Liver (tissue), 9 donors: ENCODE results near the gene ADCYAP1. TPM values are rescaled to one million over a fixed set of nuclear protein-coding genes. Genes with fewer than 3 reads are reported as not detected.

Experiments
- DNase-seq: peaks from one replicate; pipeline ENCODE4 v3.0.0-alpha.2; 2017; ENCODE audit warnings: low spot score
- H3K27ac ChIP-seq, 2 donors: one replicate each; pipeline ENCODE4 v1.7.0; 2013; ENCODE audit warnings: inconsistent platforms in 2 of 2, low read length in 2 of 2, control low read depth in 1 of 2, low read depth in 1 of 2, mild to moderate bottlenecking in 1 of 2
- H3K27me3 ChIP-seq, 4 donors: one replicate each; pipeline versions ENCODE4 v1.6.1 to v1.7.0; 2013; ENCODE audit warnings: low read length in 3 of 4, inconsistent platforms in 1 of 4, mild to moderate bottlenecking in 1 of 4, moderate library complexity in 1 of 4; ENCODE audit not compliant: control insufficient read depth in 4 of 4, insufficient read depth in 4 of 4
- H3K36me3 ChIP-seq, 4 donors: one replicate each; pipeline versions ENCODE4 v1.6.1 to v1.7.0; 2013; ENCODE audit warnings: low read length in 3 of 4, mild to moderate bottlenecking in 3 of 4, low read depth in 1 of 4, moderate library complexity in 1 of 4; ENCODE audit not compliant: control insufficient read depth in 4 of 4, insufficient read depth in 3 of 4
- H3K4me1 ChIP-seq, 4 donors: one replicate each; pipeline versions ENCODE4 v1.6.1 to v1.7.0; 2013; ENCODE audit warnings: low read length in 3 of 4, mild to moderate bottlenecking in 3 of 4, moderate library complexity in 1 of 4; ENCODE audit not compliant: control insufficient read depth in 4 of 4, insufficient read depth in 4 of 4
- H3K4me3 ChIP-seq, 3 donors: one replicate each; pipeline versions ENCODE4 v1.6.1 to v1.7.0; 2013; ENCODE audit warnings: low read length in 3 of 3, control low read depth in 1 of 3, low read depth in 1 of 3, mild to moderate bottlenecking in 1 of 3
- H3K9ac ChIP-seq, 2 donors: one replicate each; pipeline ENCODE4 v1.7.0; 2013; ENCODE audit warnings: low read length in 2 of 2, mild to moderate bottlenecking in 2 of 2, moderate library complexity in 2 of 2, control low read depth in 1 of 2, low read depth in 1 of 2
- H3K9me3 ChIP-seq, 4 donors: one replicate each; pipeline versions ENCODE4 v1.6.1 to v1.7.0; 2013; ENCODE audit warnings: low read length in 3 of 4; ENCODE audit not compliant: control insufficient read depth in 4 of 4
- EGR1 ChIP-seq, 2 donors: IDR thresholded peaks; 2 replicates each; pipeline ENCODE4 v1.6.1; 2016 to 2018; ENCODE audit warnings: antibody characterized with exemption in 2 of 2, low read depth in 2 of 2
- FOXA1 ChIP-seq: IDR thresholded peaks from 2 replicates; pipeline ENCODE4 v1.6.1; 2016; ENCODE audit warnings: antibody characterized with exemption
- FOXA2 ChIP-seq: IDR thresholded peaks from 2 replicates; pipeline ENCODE4 v1.6.1; 2016; ENCODE audit warnings: antibody characterized with exemption
- HNF4A ChIP-seq, 2 donors: conservative IDR thresholded peaks; 2 replicates each; pipeline ENCODE4 v1.6.1; 2016; ENCODE audit warnings: antibody characterized with exemption in 2 of 2, mild to moderate bottlenecking in 2 of 2
- HNF4G ChIP-seq: IDR thresholded peaks from 2 replicates; pipeline ENCODE4 v1.6.1; 2016; ENCODE audit warnings: antibody characterized with exemption
- NR2F2 ChIP-seq: IDR thresholded peaks from 2 replicates; pipeline ENCODE4 v1.6.1; 2016; ENCODE audit warnings: antibody characterized with exemption
- RAD21 ChIP-seq, 2 donors: IDR thresholded peaks; 2 replicates each; pipeline ENCODE4 v1.6.1; 2016; ENCODE audit warnings: antibody characterized with exemption in 2 of 2, mild to moderate bottlenecking in 2 of 2
- RXRA ChIP-seq, 2 donors: IDR thresholded peaks; 2 replicates each; pipeline ENCODE4 v1.6.1; 2017 to 2018; ENCODE audit warnings: antibody characterized with exemption in 2 of 2, mild to moderate bottlenecking in 1 of 2
- SP1 ChIP-seq: IDR thresholded peaks from 2 replicates; pipeline ENCODE4 v1.6.1; 2018; ENCODE audit warnings: antibody characterized with exemption, mild to moderate bottlenecking
- TAF1 ChIP-seq: conservative IDR thresholded peaks from 2 replicates; pipeline ENCODE4 v1.6.1; 2016; ENCODE audit warnings: antibody characterized with exemption, mild to moderate bottlenecking
- YY1 ChIP-seq: IDR thresholded peaks from 2 replicates; pipeline ENCODE4 v1.6.1; 2016; ENCODE audit warnings: antibody characterized with exemption, mild to moderate bottlenecking
- WGBS: extraction: QIAGEN DNeasy Blood & Tissue Kit; methylation state at CpG from one replicate; pipeline ENCODE4 v1.1.7; 2013; 5-methylcytosine and 5-hydroxymethylcytosine counted together
- polyA plus RNA-seq, 2 donors: library from polyadenylated mRNA; stranded (reverse) in 1 of 2; unstranded in 1 of 2; fragments of 200-250 nt in 1 of 2; fragments of >200 nt in 1 of 2; fragmentation: Nextera tagmentation in 1 of 2; extraction: Ambion mirVana in 1 of 2; gene quantifications; one replicate each; pipeline versions ENCODE4 v1.2.1 to v1.2.3, GENCODE V29; 2013 to 2015
- total RNA-seq, 2 donors: library from RNA; depleted of rRNA; stranded (reverse); fragments of >200 nt; gene quantifications; one replicate each; pipeline ENCODE4 v1.2.3, GENCODE V29; 2014
- TF ChIP-seq, protein P1 (sequence below): IDR thresholded peaks from 2 replicates; pipeline ENCODE4 v1.6.1; 2016; ENCODE audit warnings: antibody characterized with exemption
- TF ChIP-seq, protein P2 (sequence below): IDR thresholded peaks from 2 replicates; pipeline ENCODE4 v1.6.1; 2016; ENCODE audit warnings: antibody characterized with exemption
- TF ChIP-seq, protein P3 (sequence below): fragments of 150-350 bp; IDR thresholded peaks from 2 replicates; pipeline ENCODE4 v1.5.1; 2017; ENCODE audit warnings: improper control_type of control experiment, low read depth, low read length; ENCODE audit not compliant: missing input control
- TF ChIP-seq, protein P4 (sequence below): IDR thresholded peaks from 2 replicates; pipeline ENCODE4 v1.6.1; 2016; ENCODE audit warnings: antibody characterized with exemption, mild to moderate bottlenecking
- donor health status: healthy.
- donor health status: healthy.
- donor health status: healthy.
- donor health status: healthy.
- donor health status: healthy.

Gene ADCYAP1
- under 1 TPM in 1 of 2 donors, not detected in 1; 0.08 TPM for total RNA-seq
- polyA plus RNA-seq = under 1 TPM in 1 of 2 donors, not detected in 1; 0.02 TPM

DNA sequence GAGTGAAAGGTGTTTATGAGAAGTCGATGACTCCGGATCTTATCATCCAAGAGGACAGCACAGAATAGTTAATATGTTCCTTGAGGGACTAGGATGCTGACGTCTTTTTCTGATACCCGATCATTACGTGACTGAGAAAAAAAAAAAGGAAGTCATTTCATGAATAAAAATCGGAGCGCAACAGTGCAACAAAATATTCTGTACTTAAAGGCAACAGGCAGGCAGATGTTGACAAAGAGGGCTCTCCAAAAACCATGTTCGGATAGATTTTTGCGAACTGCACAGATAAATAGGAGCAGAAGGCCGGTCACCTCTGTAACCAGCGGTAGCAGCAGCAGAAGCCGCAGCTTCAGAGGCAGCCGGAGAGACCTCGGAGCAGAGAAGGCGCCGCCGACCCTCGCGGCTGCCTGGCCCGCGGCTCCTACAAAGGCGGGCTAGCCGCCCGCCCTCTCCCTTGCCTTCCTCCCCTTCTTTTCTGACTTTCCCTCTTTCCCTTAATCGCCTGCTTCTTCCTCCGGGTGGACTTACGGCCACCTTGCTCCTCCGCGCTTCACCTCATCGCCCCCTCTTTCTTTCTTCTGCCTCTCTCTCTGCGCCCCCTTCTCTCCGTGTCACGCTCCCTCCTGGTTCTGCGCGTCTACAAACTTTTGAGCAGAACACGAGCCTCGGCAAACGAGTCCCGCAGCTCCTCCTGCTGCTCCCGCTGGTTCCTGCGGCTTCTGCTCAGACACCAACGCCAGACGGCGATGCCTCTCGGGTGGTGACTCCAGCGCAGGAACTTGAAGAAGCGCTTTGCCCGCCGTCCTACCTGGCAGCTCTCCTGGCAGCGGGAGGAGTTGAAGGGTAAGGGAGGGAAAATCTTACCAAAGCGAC lies at the start of gene ADCYAP1:
ADCYAP1 (plus strand) TSS at position 654 of the 873 bp plus-strand sequence. CDS start 516 bp downstream, outside the sequence.
- no peak within 1 kb of the TSS for H3K9ac ChIP-seq
- H3K4me1 ChIP-seq = peaks cover 16 to 32% (median 26%) of the 10 kb centered on the region in 4 donors
- no peak for DNase-seq
- H3K9me3 ChIP-seq = peaks cover 0 to 11% (median 0%) of the 10 kb centered on the region in 4 donors
- H3K4me3 ChIP-seq = no peak within 1 kb of the TSS
- TF ChIP-seq, protein P1, sequence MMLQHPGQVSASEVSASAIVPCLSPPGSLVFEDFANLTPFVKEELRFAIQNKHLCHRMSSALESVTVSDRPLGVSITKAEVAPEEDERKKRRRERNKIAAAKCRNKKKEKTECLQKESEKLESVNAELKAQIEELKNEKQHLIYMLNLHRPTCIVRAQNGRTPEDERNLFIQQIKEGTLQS = no peak
- TF ChIP-seq YY1 (no peak), HNF4A (conservative IDR thresholded peaks at IDR 0.05) (no peak), SP1 (no peak), RXRA (IDR thresholded peaks at IDR 0.05) (no peak), HNF4G (no peak), NR2F2 (no peak), EGR1 (IDR thresholded peaks at IDR 0.05; ENCODE audit: low read depth in 2 of 2) (no peak), FOXA2 (no peak), FOXA1 (no peak), TAF1 (no peak), RAD21 (IDR thresholded peaks at IDR 0.05) (no peak)
- TF ChIP-seq, protein P2, sequence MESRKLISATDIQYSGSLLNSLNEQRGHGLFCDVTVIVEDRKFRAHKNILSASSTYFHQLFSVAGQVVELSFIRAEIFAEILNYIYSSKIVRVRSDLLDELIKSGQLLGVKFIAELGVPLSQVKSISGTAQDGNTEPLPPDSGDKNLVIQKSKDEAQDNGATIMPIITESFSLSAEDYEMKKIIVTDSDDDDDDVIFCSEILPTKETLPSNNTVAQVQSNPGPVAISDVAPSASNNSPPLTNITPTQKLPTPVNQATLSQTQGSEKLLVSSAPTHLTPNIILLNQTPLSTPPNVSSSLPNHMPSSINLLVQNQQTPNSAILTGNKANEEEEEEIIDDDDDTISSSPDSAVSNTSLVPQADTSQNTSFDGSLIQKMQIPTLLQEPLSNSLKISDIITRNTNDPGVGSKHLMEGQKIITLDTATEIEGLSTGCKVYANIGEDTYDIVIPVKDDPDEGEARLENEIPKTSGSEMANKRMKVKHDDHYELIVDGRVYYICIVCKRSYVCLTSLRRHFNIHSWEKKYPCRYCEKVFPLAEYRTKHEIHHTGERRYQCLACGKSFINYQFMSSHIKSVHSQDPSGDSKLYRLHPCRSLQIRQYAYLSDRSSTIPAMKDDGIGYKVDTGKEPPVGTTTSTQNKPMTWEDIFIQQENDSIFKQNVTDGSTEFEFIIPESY = no peak
- TF ChIP-seq, protein P3, sequence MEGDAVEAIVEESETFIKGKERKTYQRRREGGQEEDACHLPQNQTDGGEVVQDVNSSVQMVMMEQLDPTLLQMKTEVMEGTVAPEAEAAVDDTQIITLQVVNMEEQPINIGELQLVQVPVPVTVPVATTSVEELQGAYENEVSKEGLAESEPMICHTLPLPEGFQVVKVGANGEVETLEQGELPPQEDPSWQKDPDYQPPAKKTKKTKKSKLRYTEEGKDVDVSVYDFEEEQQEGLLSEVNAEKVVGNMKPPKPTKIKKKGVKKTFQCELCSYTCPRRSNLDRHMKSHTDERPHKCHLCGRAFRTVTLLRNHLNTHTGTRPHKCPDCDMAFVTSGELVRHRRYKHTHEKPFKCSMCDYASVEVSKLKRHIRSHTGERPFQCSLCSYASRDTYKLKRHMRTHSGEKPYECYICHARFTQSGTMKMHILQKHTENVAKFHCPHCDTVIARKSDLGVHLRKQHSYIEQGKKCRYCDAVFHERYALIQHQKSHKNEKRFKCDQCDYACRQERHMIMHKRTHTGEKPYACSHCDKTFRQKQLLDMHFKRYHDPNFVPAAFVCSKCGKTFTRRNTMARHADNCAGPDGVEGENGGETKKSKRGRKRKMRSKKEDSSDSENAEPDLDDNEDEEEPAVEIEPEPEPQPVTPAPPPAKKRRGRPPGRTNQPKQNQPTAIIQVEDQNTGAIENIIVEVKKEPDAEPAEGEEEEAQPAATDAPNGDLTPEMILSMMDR = no peak
- TF ChIP-seq, protein P4, sequence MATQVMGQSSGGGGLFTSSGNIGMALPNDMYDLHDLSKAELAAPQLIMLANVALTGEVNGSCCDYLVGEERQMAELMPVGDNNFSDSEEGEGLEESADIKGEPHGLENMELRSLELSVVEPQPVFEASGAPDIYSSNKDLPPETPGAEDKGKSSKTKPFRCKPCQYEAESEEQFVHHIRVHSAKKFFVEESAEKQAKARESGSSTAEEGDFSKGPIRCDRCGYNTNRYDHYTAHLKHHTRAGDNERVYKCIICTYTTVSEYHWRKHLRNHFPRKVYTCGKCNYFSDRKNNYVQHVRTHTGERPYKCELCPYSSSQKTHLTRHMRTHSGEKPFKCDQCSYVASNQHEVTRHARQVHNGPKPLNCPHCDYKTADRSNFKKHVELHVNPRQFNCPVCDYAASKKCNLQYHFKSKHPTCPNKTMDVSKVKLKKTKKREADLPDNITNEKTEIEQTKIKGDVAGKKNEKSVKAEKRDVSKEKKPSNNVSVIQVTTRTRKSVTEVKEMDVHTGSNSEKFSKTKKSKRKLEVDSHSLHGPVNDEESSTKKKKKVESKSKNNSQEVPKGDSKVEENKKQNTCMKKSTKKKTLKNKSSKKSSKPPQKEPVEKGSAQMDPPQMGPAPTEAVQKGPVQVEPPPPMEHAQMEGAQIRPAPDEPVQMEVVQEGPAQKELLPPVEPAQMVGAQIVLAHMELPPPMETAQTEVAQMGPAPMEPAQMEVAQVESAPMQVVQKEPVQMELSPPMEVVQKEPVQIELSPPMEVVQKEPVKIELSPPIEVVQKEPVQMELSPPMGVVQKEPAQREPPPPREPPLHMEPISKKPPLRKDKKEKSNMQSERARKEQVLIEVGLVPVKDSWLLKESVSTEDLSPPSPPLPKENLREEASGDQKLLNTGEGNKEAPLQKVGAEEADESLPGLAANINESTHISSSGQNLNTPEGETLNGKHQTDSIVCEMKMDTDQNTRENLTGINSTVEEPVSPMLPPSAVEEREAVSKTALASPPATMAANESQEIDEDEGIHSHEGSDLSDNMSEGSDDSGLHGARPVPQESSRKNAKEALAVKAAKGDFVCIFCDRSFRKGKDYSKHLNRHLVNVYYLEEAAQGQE = no peak
- H3K36me3 ChIP-seq = no peaks in the 10 kb centered on the region
- H3K27ac ChIP-seq = no peak within 1 kb of the TSS
- H3K27me3 ChIP-seq = peaks cover 0 to 23% (median 18%) of the 10 kb centered on the region in 4 donors
- 9% methylated on average over 51 of the region's 51 CpGs for WGBS
